GM12874 (cell line): ENCODE data around the gene TCF12.

Experiments used
- CTCF ChIP-seq: IDR thresholded peaks from 2 replicates; pipeline ENCODE4 v1.5.1; 2011; ENCODE audit warnings: low read depth, mild to moderate bottlenecking, control low read depth, low read length, moderate library complexity; ENCODE audit not compliant: insufficient read depth

TCF12 gene

DNA sequence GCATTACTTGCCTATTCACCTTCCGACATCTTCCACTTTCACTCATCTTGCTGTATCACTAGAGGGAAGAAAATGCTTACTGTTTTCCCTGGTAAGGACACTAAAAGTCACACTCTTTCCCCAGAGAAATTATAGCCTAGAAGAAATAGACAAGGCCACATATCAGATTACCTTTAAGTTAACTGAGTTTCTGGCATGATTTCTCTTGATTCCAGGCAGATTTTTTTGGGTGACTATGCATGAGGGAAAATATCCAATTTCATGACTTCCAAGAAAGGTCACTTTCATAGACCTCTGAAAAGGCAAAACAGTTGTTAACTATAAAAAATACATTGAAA lies 30.3 kb downstream of the TCF12 start:
- TF ChIP-seq CTCF = no peak

DNA sequence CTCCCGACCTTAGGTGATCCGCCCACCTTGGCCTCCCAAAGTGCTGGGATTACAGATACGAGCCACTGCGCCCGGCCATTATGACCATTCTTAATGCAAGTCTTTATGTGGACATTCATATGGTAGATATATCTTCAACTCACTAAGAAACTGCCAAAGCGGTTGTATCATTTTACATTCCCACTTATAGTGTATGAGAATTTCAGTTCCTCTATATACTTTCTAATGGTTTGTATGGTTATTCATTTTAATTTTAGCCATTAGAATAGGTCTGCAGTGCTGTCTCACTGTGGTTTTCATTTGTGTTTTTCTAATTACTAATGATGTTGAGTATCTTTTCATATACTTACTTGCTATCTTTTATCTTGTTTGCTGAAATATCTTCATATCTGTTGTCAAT lies 32.5 kb downstream of the TCF12 start:
- TF ChIP-seq CTCF = no peak

DNA sequence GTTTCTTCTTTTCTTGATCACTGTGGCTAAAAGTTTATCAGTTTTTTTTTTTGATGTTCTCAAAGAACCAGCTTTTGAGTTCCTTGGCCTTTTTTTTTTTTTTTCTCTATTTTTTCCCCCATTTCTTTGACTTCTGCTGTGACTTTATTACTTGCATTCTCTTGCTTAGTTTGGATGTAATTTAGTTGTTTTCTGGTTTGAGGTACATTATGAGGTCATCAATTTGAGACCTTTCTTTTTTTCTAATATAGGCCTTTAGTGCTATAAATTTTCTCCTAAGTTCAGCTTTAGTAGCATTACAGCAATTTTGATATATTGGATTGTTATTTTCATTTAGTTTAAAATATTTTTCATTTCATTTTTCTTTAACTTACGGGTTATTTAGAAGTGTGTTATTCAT lies 35.3 kb downstream of the TCF12 start:
- TF ChIP-seq CTCF = no peak

DNA sequence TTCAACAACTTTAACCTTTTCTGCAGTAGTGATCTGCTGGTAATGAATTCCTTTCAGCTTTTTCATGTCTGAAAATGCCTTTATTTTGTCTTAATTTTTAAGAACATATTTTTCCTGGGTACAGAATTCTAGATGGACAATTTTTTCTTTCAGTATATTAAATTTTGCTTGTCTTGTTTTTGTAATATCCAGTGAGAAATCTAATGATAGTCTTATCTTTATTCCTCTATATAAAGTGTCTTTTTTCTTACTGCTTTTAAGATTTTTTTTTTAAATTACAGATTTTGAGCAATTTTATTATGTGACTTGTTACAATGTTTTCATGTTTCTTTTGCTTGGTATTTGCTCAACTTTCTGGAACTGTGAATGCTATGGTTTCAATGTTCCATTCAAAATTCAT lies 38.1 kb downstream of the TCF12 start:
- TF ChIP-seq CTCF = no peak

DNA sequence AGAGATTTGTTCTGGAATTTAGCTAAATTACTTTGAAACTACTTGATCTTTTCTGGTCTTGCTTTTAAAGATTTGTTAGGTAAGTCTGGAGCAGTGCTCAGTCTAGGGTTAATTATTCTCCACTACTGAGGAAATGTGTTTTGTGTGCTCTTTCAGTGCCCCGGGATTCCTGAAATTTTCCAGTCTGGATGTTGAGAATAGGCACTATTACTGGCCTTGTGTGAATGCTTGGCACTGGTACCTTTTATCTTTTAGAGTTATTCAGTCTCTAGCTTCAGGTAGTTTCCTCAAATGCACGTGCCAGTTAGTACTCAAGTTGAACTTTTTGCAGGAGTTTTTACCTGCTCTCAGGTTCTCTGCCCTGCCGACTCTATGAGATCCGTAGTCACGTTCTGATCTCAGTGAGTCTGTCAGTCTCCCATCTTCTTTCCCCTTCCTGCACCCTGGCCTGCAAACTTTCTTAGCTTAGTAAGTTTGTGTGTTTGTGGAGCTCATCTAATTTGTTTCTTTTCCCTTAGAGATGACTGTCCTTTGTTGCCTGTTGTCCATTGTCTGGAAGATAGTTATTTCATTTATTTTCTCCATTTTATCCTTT lies 39.5 kb downstream of the TCF12 start:
- no peak for TF ChIP-seq CTCF

DNA sequence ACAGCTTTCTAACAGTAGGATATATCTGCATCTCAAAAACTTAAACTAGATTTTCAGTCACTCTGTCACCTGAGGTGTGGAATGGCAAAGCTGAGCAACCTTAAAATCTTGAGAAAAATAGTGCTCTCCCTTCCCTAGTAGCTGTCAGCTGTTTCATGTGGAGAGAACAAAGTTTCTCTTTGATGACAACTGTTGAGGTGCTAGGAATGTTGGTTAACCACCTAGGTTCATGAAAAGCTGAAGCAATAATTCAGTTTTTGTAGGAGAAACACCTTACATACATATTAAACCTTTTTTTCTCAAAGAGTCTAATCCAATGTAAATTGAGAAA lies 40.8 kb downstream of the TCF12 start:
- no peak for TF ChIP-seq CTCF

GRCh38 chr15:56960116-56960515 lies 41.7 kb downstream of the TCF12 start:
- TF ChIP-seq CTCF = no peak

DNA sequence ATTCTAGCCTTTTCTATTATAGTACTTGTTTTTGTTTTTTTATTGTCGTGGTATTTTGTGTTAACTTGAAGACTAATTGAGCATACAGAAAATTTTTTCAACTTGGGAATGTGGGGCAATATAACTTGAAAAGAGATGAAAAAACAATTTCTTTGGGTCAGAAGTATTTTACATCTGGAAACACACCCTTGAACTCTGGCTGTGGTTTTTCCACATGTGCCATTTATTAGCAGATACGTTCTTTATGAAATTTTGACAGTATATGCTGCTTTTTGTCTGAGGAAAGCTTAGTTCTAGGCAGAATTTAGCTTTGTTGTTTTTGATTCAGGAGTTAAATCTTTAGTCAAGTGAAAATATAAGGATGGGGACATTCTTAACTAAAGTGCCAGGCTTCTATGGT lies 44.7 kb downstream of the TCF12 start:
- no peak for TF ChIP-seq CTCF
